HepG2 (cell line): ENCODE measurements around the gene HES3. TPM values are rescaled to one million over a fixed set of nuclear protein-coding genes. Genes with fewer than 3 reads are reported as not detected.
A peak's percentile ranks its signal among the peaks of the same experiment; 100 is the strongest.

ENCODE experiments used
- ATF2 ChIP-seq: sonication (generic); formaldehyde crosslinking; IDR thresholded peaks from 2 replicates; pipeline ENCODE4 v1.4.0; 2020; ENCODE audit warnings: missing genetic modification reagents
- CBX5 ChIP-seq: sonication (generic); formaldehyde crosslinking; IDR thresholded peaks from 2 replicates; pipeline ENCODE4 v1.4.0; 2020; ENCODE audit warnings: missing genetic modification reagents, borderline replicate concordance
- DMAP1 ChIP-seq: IDR thresholded peaks from 2 replicates; pipeline ENCODE4 v1.6.1; 2016
- EP300 ChIP-seq, 3 experiments: sonication (generic) in 1 of 3; formaldehyde crosslinking in 1 of 3; IDR thresholded peaks; 2 replicates each; pipeline versions ENCODE4 v1.5.1 to v1.6.1; 2011 to 2020; ENCODE audit warnings: low read depth in 2 of 3, low read length in 2 of 3, borderline replicate concordance in 1 of 3, improper control_type of control experiment in 1 of 3, mild to moderate bottlenecking in 1 of 3, missing genetic modification reagents in 1 of 3, moderate library complexity in 1 of 3
- HES4 ChIP-seq: sonication (generic); formaldehyde crosslinking; IDR thresholded peaks from 2 replicates; pipeline ENCODE4 v1.9.0; 2021; ENCODE audit warnings: mild to moderate bottlenecking, missing genetic modification reagents, borderline replicate concordance
- KAT8 ChIP-seq: IDR thresholded peaks from 2 replicates; pipeline ENCODE4 v1.6.1; 2016; ENCODE audit warnings: missing genetic modification reagents, missing compliant biosample characterization
- KDM6A ChIP-seq: IDR thresholded peaks from 2 replicates; pipeline ENCODE4 v1.6.1; 2016; ENCODE audit warnings: low read depth
- MYNN ChIP-seq: sonication (generic); formaldehyde crosslinking; IDR thresholded peaks from 2 replicates; pipeline ENCODE4 v1.4.0; 2020; ENCODE audit warnings: mild to moderate bottlenecking, low read depth, missing genetic modification reagents
- PRMT3 ChIP-seq: sonication (generic); formaldehyde crosslinking; IDR thresholded peaks from 2 replicates; pipeline ENCODE4 v1.8.1; 2022; ENCODE audit warnings: low read depth, mild to moderate bottlenecking, moderate library complexity, missing genetic modification reagents, borderline replicate concordance
- TBX2 ChIP-seq: sonication (generic); formaldehyde crosslinking; IDR thresholded peaks from 2 replicates; pipeline ENCODE4 v1.5.0; 2020; ENCODE audit warnings: missing genetic modification reagents, mild to moderate bottlenecking, borderline replicate concordance
- ZBTB42 ChIP-seq: sonication (generic); formaldehyde crosslinking; IDR thresholded peaks from 2 replicates; pipeline ENCODE4 v1.5.0; 2020; ENCODE audit warnings: mild to moderate bottlenecking, missing genetic modification reagents
- ZNF136 ChIP-seq: sonication (generic); formaldehyde crosslinking; IDR thresholded peaks from 2 replicates; pipeline ENCODE4 v1.8.1; 2022; ENCODE audit warnings: low read depth, mild to moderate bottlenecking, moderate library complexity, missing genetic modification reagents
- ZNF234 ChIP-seq: sonication (generic); formaldehyde crosslinking; conservative IDR thresholded peaks from 2 replicates; pipeline ENCODE4 v1.5.1; 2020; ENCODE audit warnings: mild to moderate bottlenecking, missing genetic modification reagents
- ZNF263 ChIP-seq: sonication (generic); formaldehyde crosslinking; IDR thresholded peaks from 2 replicates; pipeline ENCODE4 v1.4.0; 2020; ENCODE audit warnings: missing genetic modification reagents
- ZNF33B ChIP-seq: sonication (generic); formaldehyde crosslinking; IDR thresholded peaks from 2 replicates; pipeline ENCODE4 v1.5.1; 2020; ENCODE audit warnings: mild to moderate bottlenecking, missing genetic modification reagents
- ZNF747 ChIP-seq: sonication (generic); formaldehyde crosslinking; IDR thresholded peaks from 2 replicates; pipeline ENCODE4 v1.8.1; 2023; ENCODE audit warnings: missing genetic modification reagents, mild to moderate bottlenecking, borderline replicate concordance
- ZUFSP ChIP-seq: sonication (generic); formaldehyde crosslinking; IDR thresholded peaks from 2 replicates; pipeline ENCODE4 v1.9.0; 2021; ENCODE audit warnings: missing genetic modification reagents, mild to moderate bottlenecking, borderline replicate concordance
- polyA plus RNA-seq, 8 experiments: library from polyadenylated mRNA; depleted of rRNA in 3 of 8; stranded (reverse) in 7 of 8; unstranded in 1 of 8; fragments of >200 nt; fragmentation: Illumina TruSeq in 4 of 8; extraction: Trizol in 4 of 8; gene quantifications; 2 replicates each; pipeline versions ENCODE4 v1.2.1 to v1.2.3, GENCODE V29; 2011 to 2016; ENCODE audit warnings: low read depth in 4 of 8, missing spikeins in 1 of 8, mixed read lengths in 1 of 8; ENCODE audit not compliant: insufficient read depth in 1 of 8
- total RNA-seq, 5 experiments: library from RNA; depleted of rRNA; stranded (reverse); fragments of >200 nt; fragmentation: Illumina TruSeq; extraction: Trizol; gene quantifications; 2 replicates each; pipeline ENCODE4 v1.2.3, GENCODE V29; 2016; ENCODE audit warnings: low read depth in 1 of 5
- TF ChIP-seq, protein P1 (sequence below): sonication (generic); formaldehyde crosslinking; IDR thresholded peaks from 2 replicates; pipeline ENCODE4 v1.4.0; 2020; ENCODE audit warnings: missing genetic modification reagents
- TF ChIP-seq, protein P2 (sequence below): IDR thresholded peaks from 2 replicates; pipeline ENCODE4 v1.6.1; 2012; ENCODE audit warnings: inconsistent platforms
- TF ChIP-seq, protein P3 (sequence below): sonication (generic); formaldehyde crosslinking; IDR thresholded peaks from 2 replicates; pipeline ENCODE4 v1.4.0; 2020; ENCODE audit warnings: low read depth, mild to moderate bottlenecking, missing genetic modification reagents

Gene HES3
- total and polyA plus RNA-seq, 2 of the 13 experiments (the other 11 are each of a cell fraction or from before 2014, with no cell fraction given) = not detected

GRCh38 chr1:6239950-6240768, 3.8 kb upstream of the HES3 start (continued):
- TF ChIP-seq ZUFSP (CRISPR knock-in tag) = no peak
- no peak for TF ChIP-seq ZNF136 (CRISPR knock-in tag)
- TF ChIP-seq ZNF263 (CRISPR knock-in tag) = no peak
- TF ChIP-seq KDM6A (CRISPR knock-in tag) = peak; percentile 57; the same call in 1 of the 2 replicates
- TF ChIP-seq CBX5 (CRISPR knock-in tag) = no peak
- TF ChIP-seq, protein P1, sequence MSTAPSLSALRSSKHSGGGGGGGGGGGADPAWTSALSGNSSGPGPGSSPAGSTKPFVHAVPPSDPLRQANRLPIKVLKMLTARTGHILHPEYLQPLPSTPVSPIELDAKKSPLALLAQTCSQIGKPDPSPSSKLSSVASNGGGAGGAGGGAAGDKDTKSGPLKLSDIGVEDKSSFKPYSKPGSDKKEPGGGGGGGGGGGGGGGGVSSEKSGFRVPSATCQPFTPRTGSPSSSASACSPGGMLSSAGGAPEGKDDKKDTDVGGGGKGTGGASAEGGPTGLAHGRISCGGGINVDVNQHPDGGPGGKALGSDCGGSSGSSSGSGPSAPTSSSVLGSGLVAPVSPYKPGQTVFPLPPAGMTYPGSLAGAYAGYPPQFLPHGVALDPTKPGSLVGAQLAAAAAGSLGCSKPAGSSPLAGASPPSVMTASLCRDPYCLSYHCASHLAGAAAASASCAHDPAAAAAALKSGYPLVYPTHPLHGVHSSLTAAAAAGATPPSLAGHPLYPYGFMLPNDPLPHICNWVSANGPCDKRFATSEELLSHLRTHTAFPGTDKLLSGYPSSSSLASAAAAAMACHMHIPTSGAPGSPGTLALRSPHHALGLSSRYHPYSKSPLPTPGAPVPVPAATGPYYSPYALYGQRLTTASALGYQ (CRISPR knock-in tag) = no peak
- TF ChIP-seq MYNN (CRISPR knock-in tag) = no peak
- TF ChIP-seq ATF2 (CRISPR knock-in tag) = no peak
- TF ChIP-seq, protein P2, sequence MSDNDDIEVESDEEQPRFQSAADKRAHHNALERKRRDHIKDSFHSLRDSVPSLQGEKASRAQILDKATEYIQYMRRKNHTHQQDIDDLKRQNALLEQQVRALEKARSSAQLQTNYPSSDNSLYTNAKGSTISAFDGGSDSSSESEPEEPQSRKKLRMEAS = no peak
- no peak for TF ChIP-seq HES4 (CRISPR knock-in tag)
- TF ChIP-seq KAT8 = no peak
- TF ChIP-seq ZNF234 = no peak
- TF ChIP-seq, protein P3, sequence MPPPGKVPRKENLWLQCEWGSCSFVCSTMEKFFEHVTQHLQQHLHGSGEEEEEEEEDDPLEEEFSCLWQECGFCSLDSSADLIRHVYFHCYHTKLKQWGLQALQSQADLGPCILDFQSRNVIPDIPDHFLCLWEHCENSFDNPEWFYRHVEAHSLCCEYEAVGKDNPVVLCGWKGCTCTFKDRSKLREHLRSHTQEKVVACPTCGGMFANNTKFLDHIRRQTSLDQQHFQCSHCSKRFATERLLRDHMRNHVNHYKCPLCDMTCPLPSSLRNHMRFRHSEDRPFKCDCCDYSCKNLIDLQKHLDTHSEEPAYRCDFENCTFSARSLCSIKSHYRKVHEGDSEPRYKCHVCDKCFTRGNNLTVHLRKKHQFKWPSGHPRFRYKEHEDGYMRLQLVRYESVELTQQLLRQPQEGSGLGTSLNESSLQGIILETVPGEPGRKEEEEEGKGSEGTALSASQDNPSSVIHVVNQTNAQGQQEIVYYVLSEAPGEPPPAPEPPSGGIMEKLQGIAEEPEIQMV (CRISPR knock-in tag) = no peak
- no peak for TF ChIP-seq DMAP1 (CRISPR knock-in tag)
- TF ChIP-seq ZBTB42 (CRISPR knock-in tag) = no peak
- TF ChIP-seq EP300 (IDR thresholded peaks at IDR 0.05; ENCODE audit: low read depth in 2 of 2, low read length in 2 of 2) = peak in 1 of 2 experiments; percentile 57; a peak in 2 of 4 replicates
- no peak for TF ChIP-seq EP300 (CRISPR knock-in tag; IDR thresholded peaks at IDR 0.05; ENCODE audit: borderline replicate concordance)
- no peak for TF ChIP-seq ZNF747 (CRISPR knock-in tag)
- no peak for TF ChIP-seq ZNF33B (CRISPR knock-in tag)
- TF ChIP-seq TBX2 (CRISPR knock-in tag) = peak; percentile 48; the same call in 1 of the 2 replicates
- TF ChIP-seq PRMT3 (CRISPR knock-in tag) = no peak
